BLaER1 (cell line): ENCODE data around the gene PRR12.

Experiments used
- H3K27ac ChIP-seq: shearing (Covaris generic); formaldehyde crosslinking; 2 replicates; pipeline ENCODE4 v1.8.1; 2022
- H3K27me3 ChIP-seq: shearing (Covaris generic); formaldehyde crosslinking; 2 replicates; pipeline ENCODE4 v1.8.1; 2022
- H3K36me3 ChIP-seq: shearing (Covaris generic); formaldehyde crosslinking; 2 replicates; pipeline ENCODE4 v1.8.1; 2022
- H3K4me1 ChIP-seq: shearing (Covaris generic); formaldehyde crosslinking; 2 replicates; pipeline ENCODE4 v1.8.1; 2022
- H3K4me2 ChIP-seq: shearing (Covaris generic); formaldehyde crosslinking; 2 replicates; pipeline ENCODE4 v1.8.1; 2022
- H3K4me3 ChIP-seq: shearing (Covaris generic); formaldehyde crosslinking; 2 replicates; pipeline ENCODE4 v1.8.1; 2022
- H3K9ac ChIP-seq: shearing (Covaris generic); formaldehyde crosslinking; 2 replicates; pipeline ENCODE4 v1.8.1; 2022
- H3K9me3 ChIP-seq: shearing (Covaris generic); formaldehyde crosslinking; 2 replicates; pipeline ENCODE4 v1.8.1; 2022
- H4K20me1 ChIP-seq: shearing (Covaris generic); formaldehyde crosslinking; 2 replicates; pipeline ENCODE4 v1.8.1; 2022
- Cebpa-rat ChIP-seq: shearing (Covaris generic); IDR thresholded peaks from 2 replicates; pipeline ENCODE4 v1.8.1; 2022

PRR12 gene

DNA sequence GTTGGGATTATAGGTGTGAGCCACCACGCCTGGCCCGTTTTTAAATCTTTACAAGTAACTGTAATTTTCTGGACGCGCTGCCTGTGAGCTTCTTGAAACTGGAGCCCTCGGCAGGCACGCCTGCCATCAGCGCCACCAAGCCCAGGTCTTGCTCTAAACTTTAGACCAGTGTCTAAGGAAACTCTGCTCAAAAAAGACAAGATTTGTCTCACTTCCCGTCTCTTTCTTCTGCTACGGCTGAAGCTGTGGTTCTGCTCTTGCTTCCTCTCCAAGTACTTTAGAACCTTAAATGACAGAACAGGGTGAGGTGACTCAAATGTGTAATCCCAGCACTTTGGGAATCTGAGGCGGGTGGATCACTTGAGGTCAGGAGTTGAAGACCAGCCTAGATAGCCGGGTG lies 38.2 kb upstream of the PRR12 start:
- Histone ChIP-seq H3K27me3 (no peaks in the 10 kb centered on the region), H3K27ac (no peak overlapping the region), H4K20me1 (no peaks in the 10 kb centered on the region), H3K36me3 (peaks cover 61% of the 10 kb centered on the region), H3K9ac (no peak overlapping the region), H3K9me3 (no peaks in the 10 kb centered on the region), H3K4me1 (peaks cover 31% of the 10 kb centered on the region), H3K4me2 (no peak overlapping the region), H3K4me3 (no peak overlapping the region)
- no peak for TF ChIP-seq Cebpa-rat

GRCh38 chr19:49553451-49554271 lies 37.3 kb upstream of the PRR12 start:
- H3K4me2 ChIP-seq = peak overlapping the region; percentile 72
- H3K9me3 ChIP-seq = no peaks in the 10 kb centered on the region
- no peak overlapping the region for H3K27ac ChIP-seq
- no peaks in the 10 kb centered on the region for H4K20me1 ChIP-seq
- no peaks in the 10 kb centered on the region for H3K27me3 ChIP-seq
- H3K4me3 ChIP-seq = no peak overlapping the region
- H3K9ac ChIP-seq = no peak overlapping the region
- peaks cover 70% of the 10 kb centered on the region for H3K36me3 ChIP-seq
- no peak for TF ChIP-seq Cebpa-rat
- H3K4me1 ChIP-seq = peaks cover 31% of the 10 kb centered on the region

DNA sequence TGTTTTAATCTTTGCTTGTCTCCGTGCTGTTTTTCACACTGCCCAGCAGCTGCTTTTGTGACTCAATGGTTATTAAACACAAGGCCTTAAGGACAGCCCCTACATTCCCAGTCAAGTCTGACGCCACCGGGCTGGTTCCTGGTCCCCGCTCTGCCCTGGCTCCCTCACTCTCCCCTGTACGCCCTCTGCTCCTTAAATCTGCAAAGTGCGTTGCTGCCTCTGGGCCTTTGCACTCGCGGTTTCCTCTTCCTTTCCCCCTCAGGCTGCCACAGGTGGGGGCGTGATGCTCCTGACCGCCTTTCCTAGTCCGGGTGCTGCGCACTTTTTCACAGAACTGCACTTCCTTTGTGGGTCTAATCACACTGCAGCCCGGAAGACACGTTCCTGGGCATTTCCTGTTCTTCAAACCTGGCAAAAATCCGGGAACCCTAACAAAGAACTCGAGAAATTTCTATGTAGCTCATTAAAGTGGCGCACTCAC lies 36.2 kb upstream of the PRR12 start:
- H3K27me3 ChIP-seq = no peaks in the 10 kb centered on the region
- no peak overlapping the region for H3K4me3 ChIP-seq
- H3K4me1 ChIP-seq = peaks cover 35% of the 10 kb centered on the region
- H4K20me1 ChIP-seq = peaks cover 6% of the 10 kb centered on the region
- H3K9ac ChIP-seq = no peak overlapping the region; the same call in 1 of the 2 replicates
- H3K27ac ChIP-seq = peak overlapping the region; percentile 50; the same call in 1 of the 2 replicates
- no peak for TF ChIP-seq Cebpa-rat
- peaks cover 81% of the 10 kb centered on the region for H3K36me3 ChIP-seq
- no peaks in the 10 kb centered on the region for H3K9me3 ChIP-seq
- H3K4me2 ChIP-seq = peak overlapping the region; percentile 72

DNA sequence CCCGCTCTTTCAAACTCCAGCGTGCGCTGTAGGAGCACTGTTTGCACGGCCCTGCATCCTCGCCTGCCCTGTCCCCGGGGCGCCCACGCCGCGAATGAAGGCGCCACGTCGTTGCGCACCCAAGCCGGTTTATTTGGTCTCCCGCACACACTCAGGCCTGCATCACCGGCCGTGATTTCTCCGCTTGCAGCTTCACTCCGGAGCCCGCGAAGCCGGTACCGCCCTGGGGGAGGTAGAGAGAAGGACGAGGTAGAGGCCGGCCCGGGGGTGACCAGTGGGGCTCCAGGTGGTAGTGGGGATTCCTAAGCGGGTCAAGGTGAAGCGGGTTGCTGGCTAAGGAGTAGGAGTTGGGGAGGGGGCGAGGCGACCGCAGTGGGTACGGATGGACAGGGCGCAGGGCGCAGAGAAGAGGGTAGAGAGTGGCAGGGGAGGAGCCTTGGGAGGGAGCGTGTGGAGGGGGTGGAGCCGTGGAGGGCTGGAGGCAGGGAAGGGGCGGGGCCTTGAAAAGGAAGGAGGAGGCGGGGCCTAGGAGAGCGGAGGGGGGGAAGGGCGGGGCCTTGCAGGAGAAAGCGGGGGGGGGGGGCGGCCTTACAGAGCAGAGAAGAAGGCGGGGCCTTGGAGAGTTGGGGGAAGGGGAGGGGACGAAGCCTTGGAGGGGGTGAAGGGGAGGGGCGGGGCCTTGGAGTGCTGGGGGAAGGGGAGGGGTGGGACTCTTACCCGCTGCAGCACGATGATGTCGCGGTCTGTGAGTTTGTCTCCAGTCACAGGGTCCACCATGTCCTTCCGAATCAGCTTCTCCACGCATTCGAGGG lies 35.2 kb upstream of the PRR12 start:
- Histone ChIP-seq H3K4me2 (peak overlapping the region; percentile 72; the same call in 1 of the 2 replicates), H3K27me3 (no peaks in the 10 kb centered on the region), H3K4me1 (peaks cover 46% of the 10 kb centered on the region), H3K36me3 (peaks cover 82% of the 10 kb centered on the region), H4K20me1 (peaks cover 17% of the 10 kb centered on the region), H3K4me3 (no peak overlapping the region), H3K27ac (no peak overlapping the region), H3K9ac (no peak overlapping the region), H3K9me3 (no peaks in the 10 kb centered on the region)
- TF ChIP-seq Cebpa-rat = no peak

DNA sequence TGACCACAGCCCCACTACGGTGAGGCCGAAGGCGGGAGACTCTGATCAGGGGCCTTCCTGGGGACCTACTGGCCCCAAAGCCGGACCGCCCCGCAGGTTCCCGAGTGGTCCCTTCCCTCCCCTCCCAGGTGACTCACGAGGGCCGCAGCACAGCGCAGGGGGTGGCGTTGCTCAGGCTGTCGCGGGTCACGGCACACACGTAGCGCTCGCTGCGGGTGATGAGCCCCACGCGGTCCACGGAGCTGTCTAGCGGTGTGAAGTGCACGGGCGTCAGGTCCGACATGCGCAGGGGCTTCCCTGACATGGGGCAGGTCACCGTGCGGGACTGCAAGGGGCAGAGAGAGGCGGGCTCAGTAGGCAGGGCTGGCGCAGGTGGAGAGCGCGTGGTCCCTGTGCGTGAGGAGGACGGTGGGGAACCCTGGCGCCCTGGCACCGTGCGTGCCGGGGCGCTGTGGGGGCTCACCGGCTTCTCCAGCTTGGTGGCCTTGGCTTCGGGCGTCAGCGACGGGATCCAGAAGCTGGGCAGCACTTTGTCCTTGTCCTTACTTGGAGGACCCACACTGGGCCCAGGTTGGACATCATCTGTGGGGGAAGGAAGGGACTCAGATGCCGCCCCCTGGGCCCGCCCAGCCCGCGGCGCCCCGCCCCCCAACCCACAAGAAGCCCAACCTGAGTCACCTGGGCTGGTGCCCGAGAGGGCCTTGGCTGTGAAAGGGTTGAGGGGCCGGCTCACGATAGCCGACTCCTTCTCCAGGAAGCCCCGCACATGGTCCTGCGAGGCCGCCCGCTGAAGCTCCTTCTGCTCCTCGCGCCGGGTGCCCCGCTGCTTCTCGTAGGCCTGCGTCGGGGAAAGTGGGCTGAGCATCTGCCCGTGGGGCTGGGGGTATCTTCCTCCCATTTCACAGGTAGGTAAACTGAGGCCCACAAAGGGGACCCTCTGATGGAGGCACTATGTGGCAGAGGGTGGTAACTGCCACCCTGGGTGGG lies 34.3 kb upstream of the PRR12 start:
- Histone ChIP-seq H3K27me3 (no peaks in the 10 kb centered on the region), H3K9ac (no peak overlapping the region), H3K4me3 (no peak overlapping the region), H3K4me2 (peak overlapping the region; percentile 17; the same call in 1 of the 2 replicates), H4K20me1 (peaks cover 26% of the 10 kb centered on the region), H3K36me3 (peaks cover 83% of the 10 kb centered on the region), H3K9me3 (no peaks in the 10 kb centered on the region), H3K27ac (no peak overlapping the region), H3K4me1 (peaks cover 55% of the 10 kb centered on the region)
- TF ChIP-seq Cebpa-rat = no peak

GRCh38 chr19:49557641-49558325 lies 33.2 kb upstream of the PRR12 start:
- no peaks in the 10 kb centered on the region for H3K9me3 ChIP-seq
- H4K20me1 ChIP-seq = peaks cover 37% of the 10 kb centered on the region
- H3K27me3 ChIP-seq = no peaks in the 10 kb centered on the region
- TF ChIP-seq Cebpa-rat = no peak
- peaks cover 81% of the 10 kb centered on the region for H3K36me3 ChIP-seq
- H3K4me1 ChIP-seq = peaks cover 65% of the 10 kb centered on the region
- H3K9ac ChIP-seq = no peak overlapping the region
- H3K4me2 ChIP-seq = no peak overlapping the region
- no peak overlapping the region for H3K27ac ChIP-seq
- H3K4me3 ChIP-seq = no peak overlapping the region

GRCh38 chr19:49558591-49558990 lies 32.4 kb upstream of the PRR12 start:
- TF ChIP-seq Cebpa-rat = no peak
- no peaks in the 10 kb centered on the region for H3K9me3 ChIP-seq
- H3K4me2 ChIP-seq = no peak overlapping the region
- peaks cover 70% of the 10 kb centered on the region for H3K4me1 ChIP-seq
- peaks cover 45% of the 10 kb centered on the region for H4K20me1 ChIP-seq
- no peaks in the 10 kb centered on the region for H3K27me3 ChIP-seq
- H3K9ac ChIP-seq = no peak overlapping the region
- no peak overlapping the region for H3K4me3 ChIP-seq
- H3K27ac ChIP-seq = no peak overlapping the region
- peaks cover 80% of the 10 kb centered on the region for H3K36me3 ChIP-seq

- H3K27ac ChIP-seq = peak overlapping the region; percentile 66
- no peak overlapping the region for H3K4me3 ChIP-seq
- peaks cover 68% of the 10 kb centered on the region for H3K4me1 ChIP-seq
- TF ChIP-seq Cebpa-rat = no peak
- H3K4me2 ChIP-seq = peak overlapping the region; percentile 74
- no peaks in the 10 kb centered on the region for H3K27me3 ChIP-seq
- 0 out of 2 replicates have a peak overlapping the region, but pooled peaks have one; percentile 64 for H3K9ac ChIP-seq
- H3K36me3 ChIP-seq = peaks cover 83% of the 10 kb centered on the region
- peaks cover 53% of the 10 kb centered on the region for H4K20me1 ChIP-seq
- no peaks in the 10 kb centered on the region for H3K9me3 ChIP-seq
These were observed 31.5 kb upstream of the PRR12 start for GRCh38 chr19:49559443-49559842.

DNA sequence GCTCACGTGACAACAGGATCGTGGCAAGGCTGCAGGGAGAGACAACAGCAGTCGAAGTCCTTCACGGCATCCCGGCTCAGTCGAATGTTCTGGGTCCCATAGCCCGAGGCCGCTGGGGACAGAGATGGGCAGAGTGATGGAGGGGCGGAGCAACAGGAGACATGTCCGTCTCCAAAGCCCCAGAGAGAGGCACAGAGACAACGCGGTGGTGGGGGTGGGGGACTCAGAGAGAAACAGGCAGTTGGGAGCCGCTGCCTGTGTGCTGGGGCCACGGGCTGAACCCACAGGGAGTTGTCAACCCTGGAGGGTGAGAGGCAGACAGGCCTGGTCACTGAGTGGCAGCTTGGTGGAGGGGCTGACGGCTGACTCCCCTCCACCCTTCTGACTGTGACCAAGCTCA lies 31.1 kb upstream of the PRR12 start:
- H3K27ac ChIP-seq = peak overlapping the region; percentile 66
- H3K4me2 ChIP-seq = peak overlapping the region; percentile 74
- peaks cover 58% of the 10 kb centered on the region for H4K20me1 ChIP-seq
- H3K27me3 ChIP-seq = no peaks in the 10 kb centered on the region
- H3K4me3 ChIP-seq = no peak overlapping the region
- TF ChIP-seq Cebpa-rat = no peak
- H3K9ac ChIP-seq = peak overlapping the region; percentile 64; the same call in 1 of the 2 replicates
- H3K36me3 ChIP-seq = peaks cover 83% of the 10 kb centered on the region
- no peaks in the 10 kb centered on the region for H3K9me3 ChIP-seq
- peaks cover 68% of the 10 kb centered on the region for H3K4me1 ChIP-seq
